ENCODE results near the gene ABTB1. TPM values are rescaled to one million over a fixed set of nuclear protein-coding genes. Genes with fewer than 3 reads are reported as not detected.

Gene ABTB1
- total RNA-seq, 1 donor from 2014 or later = 7.2 TPM

DNA sequence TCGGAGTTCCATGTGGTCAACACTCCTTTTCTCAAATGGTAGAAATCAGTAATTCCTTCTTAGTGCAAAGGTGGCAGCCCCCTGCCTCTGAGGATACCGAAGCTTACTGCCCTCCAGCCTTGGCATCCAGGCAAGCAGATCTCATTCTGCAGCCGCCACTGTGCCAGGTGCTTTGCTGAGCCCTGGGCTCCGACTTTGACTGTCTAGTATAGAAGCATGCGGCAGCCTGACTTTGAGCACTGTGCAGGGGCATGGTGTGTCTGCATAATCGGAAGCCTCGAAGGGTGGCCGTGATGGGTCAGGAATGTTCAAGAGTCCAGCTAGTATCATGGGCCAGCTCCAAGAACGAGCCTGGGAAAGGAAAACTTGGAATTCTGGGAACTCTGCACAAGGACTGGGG is 39.7 kb downstream of the ABTB1 start:
- H3K9me3 Mint-ChIP-seq = no peaks in the 10 kb centered on the region
- H3K27ac Mint-ChIP-seq (ENCODE audit: unreplicated experiment) = peak overlapping the region; percentile 27
- TF ChIP-seq, protein P1, sequence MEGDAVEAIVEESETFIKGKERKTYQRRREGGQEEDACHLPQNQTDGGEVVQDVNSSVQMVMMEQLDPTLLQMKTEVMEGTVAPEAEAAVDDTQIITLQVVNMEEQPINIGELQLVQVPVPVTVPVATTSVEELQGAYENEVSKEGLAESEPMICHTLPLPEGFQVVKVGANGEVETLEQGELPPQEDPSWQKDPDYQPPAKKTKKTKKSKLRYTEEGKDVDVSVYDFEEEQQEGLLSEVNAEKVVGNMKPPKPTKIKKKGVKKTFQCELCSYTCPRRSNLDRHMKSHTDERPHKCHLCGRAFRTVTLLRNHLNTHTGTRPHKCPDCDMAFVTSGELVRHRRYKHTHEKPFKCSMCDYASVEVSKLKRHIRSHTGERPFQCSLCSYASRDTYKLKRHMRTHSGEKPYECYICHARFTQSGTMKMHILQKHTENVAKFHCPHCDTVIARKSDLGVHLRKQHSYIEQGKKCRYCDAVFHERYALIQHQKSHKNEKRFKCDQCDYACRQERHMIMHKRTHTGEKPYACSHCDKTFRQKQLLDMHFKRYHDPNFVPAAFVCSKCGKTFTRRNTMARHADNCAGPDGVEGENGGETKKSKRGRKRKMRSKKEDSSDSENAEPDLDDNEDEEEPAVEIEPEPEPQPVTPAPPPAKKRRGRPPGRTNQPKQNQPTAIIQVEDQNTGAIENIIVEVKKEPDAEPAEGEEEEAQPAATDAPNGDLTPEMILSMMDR (conservative IDR thresholded peaks at IDR 0.05) = no peak
- H3K4me3 Mint-ChIP-seq = no peak overlapping the region
- H3K4me1 Mint-ChIP-seq = peaks cover 18% of the 10 kb centered on the region
- DNase-seq (ENCODE audit: low read depth, low spot score) = no peak
- H3K27me3 Mint-ChIP-seq (ENCODE audit: low read depth) = no peaks in the 10 kb centered on the region
- no peaks in the 10 kb centered on the region for H3K36me3 Mint-ChIP-seq (ENCODE audit: low read depth)

DNA sequence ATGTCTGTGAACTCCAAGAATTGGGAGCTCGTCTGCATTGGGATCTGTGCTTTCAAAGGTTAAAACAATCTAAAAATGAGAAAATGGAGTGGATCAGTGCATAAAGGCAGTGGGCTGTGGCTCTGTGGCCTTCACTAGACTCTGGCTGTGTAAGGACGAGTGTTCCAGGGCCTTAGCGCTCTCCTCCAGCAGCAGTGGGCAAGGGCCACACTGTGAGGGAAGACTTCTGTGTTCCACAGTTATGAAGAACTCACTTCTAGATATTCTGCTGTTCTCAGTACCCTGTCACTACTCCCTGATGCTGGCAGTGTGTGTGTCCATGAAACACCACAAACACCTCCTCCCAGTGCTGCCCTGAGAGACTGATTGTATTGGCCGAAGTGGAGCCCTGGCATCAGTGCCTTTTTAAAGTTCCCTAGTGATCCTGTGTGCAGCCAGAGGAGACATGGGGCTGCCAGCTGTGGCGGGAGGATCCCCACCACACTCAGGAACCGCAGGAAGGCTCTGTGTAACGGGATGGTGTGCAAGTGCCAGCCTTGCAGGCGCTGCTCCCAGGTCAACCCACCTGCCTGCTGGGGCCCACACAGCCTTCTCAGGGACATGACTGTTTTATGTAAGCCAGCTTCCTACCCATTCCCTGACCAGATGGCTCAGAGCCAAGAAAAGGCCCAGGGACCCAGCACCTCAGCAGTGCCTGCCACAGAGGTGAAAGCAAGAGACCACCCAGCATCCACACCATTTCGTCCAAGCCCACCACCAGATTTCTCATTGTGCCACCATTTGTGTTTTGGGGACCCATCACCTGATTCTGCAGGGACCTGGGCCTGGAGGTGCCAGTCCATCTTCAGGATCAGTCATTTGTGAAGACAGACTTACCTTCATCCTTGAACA is 40.4 kb downstream of the ABTB1 start:
- Mint-ChIP-seq H3K9me3 (no peaks in the 10 kb centered on the region), H3K4me1 (peaks cover 11% of the 10 kb centered on the region), H3K4me3 (no peak overlapping the region), H3K27me3 (ENCODE audit: low read depth) (no peaks in the 10 kb centered on the region), H3K36me3 (ENCODE audit: low read depth) (no peaks in the 10 kb centered on the region), H3K27ac (ENCODE audit: unreplicated experiment) (peak overlapping the region; percentile 27)
- no peak for DNase-seq (ENCODE audit: low read depth, low spot score)
- TF ChIP-seq, protein P1 (conservative IDR thresholded peaks at IDR 0.05) = no peak

DNA sequence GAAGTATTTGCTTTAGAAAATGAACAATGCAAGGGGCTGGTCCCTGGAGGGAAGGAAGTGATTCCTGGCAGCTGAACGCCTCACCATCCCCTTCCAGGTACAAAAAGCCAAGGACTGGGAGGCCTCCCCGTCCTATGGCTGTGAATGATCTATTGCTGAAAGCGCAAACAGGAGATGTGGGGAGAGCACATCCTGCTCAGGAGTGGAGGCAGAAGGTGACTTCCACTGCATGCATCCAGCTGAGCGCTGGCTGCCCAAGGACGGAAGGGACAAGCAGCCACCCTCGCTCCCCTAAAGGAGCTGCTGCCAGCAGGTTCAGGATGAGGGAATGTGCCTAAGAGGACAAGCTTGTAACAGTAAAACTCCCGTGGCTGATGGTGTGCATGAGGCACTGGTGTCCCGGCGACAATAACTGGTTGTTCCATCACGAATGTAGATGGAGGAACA is 41.4 kb downstream of the ABTB1 start:
- Mint-ChIP-seq H3K36me3 (ENCODE audit: low read depth) (no peaks in the 10 kb centered on the region), H3K9me3 (no peaks in the 10 kb centered on the region), H3K4me1 (peaks cover 10% of the 10 kb centered on the region), H3K27ac (ENCODE audit: unreplicated experiment) (no peak overlapping the region), H3K4me3 (no peak overlapping the region), H3K27me3 (ENCODE audit: low read depth) (no peaks in the 10 kb centered on the region)
- TF ChIP-seq, protein P1 (conservative IDR thresholded peaks at IDR 0.05) = no peak
- no peak for DNase-seq (ENCODE audit: low read depth, low spot score)

DNA sequence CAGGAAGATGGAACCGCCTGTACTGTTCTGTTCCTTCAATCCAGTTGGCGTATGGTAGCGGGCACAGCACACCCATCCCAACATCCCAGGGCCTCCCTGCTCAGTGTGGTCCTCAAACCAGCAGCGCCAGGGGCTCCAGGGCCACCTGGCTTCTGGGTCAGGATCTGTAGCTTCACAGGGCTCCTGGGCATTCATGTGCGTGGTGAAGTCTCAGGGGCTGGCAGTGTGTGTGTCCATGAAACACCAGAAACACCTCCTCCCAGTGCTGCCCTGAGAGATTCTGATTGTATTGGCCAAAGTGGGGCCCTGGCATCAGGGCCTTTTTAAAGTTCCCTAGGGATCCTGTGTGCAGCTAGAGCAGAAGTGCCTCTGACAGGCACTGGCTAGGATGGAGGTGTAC is 42.1 kb downstream of the ABTB1 start:
- no peak overlapping the region for H3K27ac Mint-ChIP-seq (ENCODE audit: unreplicated experiment)
- DNase-seq (ENCODE audit: low read depth, low spot score) = no peak
- peaks cover 10% of the 10 kb centered on the region for H3K4me1 Mint-ChIP-seq
- TF ChIP-seq, protein P1 (conservative IDR thresholded peaks at IDR 0.05) = no peak
- H3K9me3 Mint-ChIP-seq = no peaks in the 10 kb centered on the region
- H3K27me3 Mint-ChIP-seq (ENCODE audit: low read depth) = no peaks in the 10 kb centered on the region
- no peaks in the 10 kb centered on the region for H3K36me3 Mint-ChIP-seq (ENCODE audit: low read depth)
- no peak overlapping the region for H3K4me3 Mint-ChIP-seq

DNA sequence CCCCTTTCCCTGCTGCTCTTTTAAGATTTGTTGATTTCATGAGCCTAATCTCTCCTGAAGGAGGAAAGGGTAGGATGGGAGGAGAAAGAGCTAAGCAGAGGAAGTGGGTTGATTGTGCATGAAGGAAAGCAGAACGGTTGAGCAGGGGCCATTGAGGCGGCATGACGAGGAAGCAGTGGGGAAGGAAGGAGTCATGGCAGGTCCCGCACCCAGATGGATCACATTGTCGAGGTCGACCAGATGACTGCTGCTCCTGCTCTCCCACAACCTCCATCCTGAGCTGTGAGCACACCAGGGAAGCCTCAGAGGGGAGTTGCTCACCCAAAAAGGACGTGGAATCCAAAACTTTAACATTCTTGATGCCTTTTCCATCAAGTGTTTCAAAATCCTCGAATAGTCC is 42.8 kb downstream of the ABTB1 start:
- no peaks in the 10 kb centered on the region for H3K9me3 Mint-ChIP-seq
- no peak overlapping the region for H3K27ac Mint-ChIP-seq (ENCODE audit: unreplicated experiment)
- H3K27me3 Mint-ChIP-seq (ENCODE audit: low read depth) = no peaks in the 10 kb centered on the region
- no peak overlapping the region for H3K4me3 Mint-ChIP-seq
- H3K36me3 Mint-ChIP-seq (ENCODE audit: low read depth) = no peaks in the 10 kb centered on the region
- H3K4me1 Mint-ChIP-seq = peaks cover 10% of the 10 kb centered on the region
- TF ChIP-seq, protein P1 (conservative IDR thresholded peaks at IDR 0.05) = no peak
- DNase-seq (ENCODE audit: low read depth, low spot score) = no peak
